Ovary (tissue), 9 donors: ENCODE data around the gene TRAPPC2L. TPM values are rescaled to one million over a fixed set of nuclear protein-coding genes. Genes with fewer than 3 reads are reported as not detected.
A peak's percentile ranks its signal among the peaks of the same experiment; 100 is the strongest.

Experiments used
- DNase-seq, 5 donors: peaks; one replicate each; pipeline ENCODE4 v3.0.0-alpha.2; 2019 to 2020
- H3K27ac ChIP-seq, 2 donors: fragments of 200-600 bp; one replicate each; pipeline versions ENCODE4 v1.5.1 to v1.8.0; 2019 to 2022
- H3K27me3 ChIP-seq: fragments of 200-600 bp; one replicate; pipeline ENCODE4 v1.8.0; 2022
- H3K36me3 ChIP-seq: fragments of 200-600 bp; sonication (generic); one replicate; pipeline ENCODE4 v1.5.1; 2019
- H3K4me1 ChIP-seq: one replicate; pipeline ENCODE4 v1.8.1; 2013; ENCODE audit warnings: mild to moderate bottlenecking, moderate library complexity; ENCODE audit not compliant: insufficient read depth
- H3K4me3 ChIP-seq: fragments of 200-600 bp; sonication (generic); one replicate; pipeline ENCODE4 v1.5.1; 2017
- H3K9me3 ChIP-seq, 2 donors: fragments of 200-600 bp in 1 of 2; sonication (generic) in 1 of 2; one replicate each; pipeline versions ENCODE4 v1.5.1 to v1.8.1; 2013 to 2019; ENCODE audit warnings: mild to moderate bottlenecking in 1 of 2, moderate library complexity in 1 of 2
- CTCF ChIP-seq, 3 donors: fragments of 450-650 bp in 2 of 3; fragments of 200-600 bp in 1 of 3; IDR thresholded peaks; one replicate each; pipeline versions ENCODE4 v1.5.1 to v1.8.0; 2016 to 2022; ENCODE audit warnings: antibody characterized with exemption in 3 of 3, mild to moderate bottlenecking in 1 of 3
- EP300 ChIP-seq: sonication (generic); formaldehyde crosslinking; IDR thresholded peaks from one replicate; pipeline ENCODE4 v1.6.1; 2017; ENCODE audit warnings: antibody characterized with exemption
- POLR2A ChIP-seq: fragments of 450-650 bp; IDR thresholded peaks from one replicate; pipeline ENCODE4 v1.6.1; 2017; ENCODE audit warnings: antibody characterized with exemption, mild to moderate bottlenecking, moderate library complexity
- WGBS, 3 donors: extraction: QIAGEN DNeasy Blood & Tissue Kit in 1 of 3; methylation state at CpG; one replicate each; pipeline versions ENCODE4 v1.1.5 to v1.1.7; 2013 to 2017; 5-methylcytosine and 5-hydroxymethylcytosine counted together
- intact Hi-C, 4 donors: fragments of 100-400 bp; cut with DNase I; formaldehyde crosslinking; loops; one replicate each; pipeline versions ENCODE4 v1.11.0 to v1.15.1; 2022 to 2023
- polyA plus RNA-seq, 2 donors: library from polyadenylated mRNA; stranded (reverse); fragments of 200-250 nt in 1 of 2; fragments of 350-450 nt in 1 of 2; fragmentation: Illumina TruSeq in 1 of 2; extraction: RNeasy Lipid Tissue Mini Kit (QIAGEN cat#74804) in 1 of 2; gene quantifications; one replicate each; pipeline ENCODE4 v1.2.3, GENCODE V29; 2013 to 2014
- total RNA-seq, 7 donors: library from RNA; depleted of rRNA in 2 of 7; stranded (reverse); fragments of >200 nt in 2 of 7; fragmentation: NEBNext Ultra II Directional in 3 of 7; extraction: Animal tissue kit (Norgen Biotek cat#: 25700) in 3 of 7; gene quantifications; one replicate each; pipeline versions ENCODE4 v1.1.0 to v1.2.4, GENCODE V29; 2016 to 2023
- donor health status: DM: no; HTN: no; CAD: no; lungs with moderate emphysema.
- donor health status: DM: no; HTN: no; CAD: no.
- donor health status: Bipolar disorder and iron deficiency.
- donor health status: DM: yes; HTN: yes; CAD: no.
- donor health status: DM: no; HTN: no; CAD: no.
- donor health status: DM: yes; HTN: yes; CAD: no.

Gene TRAPPC2L
- total and polyA plus RNA-seq, 9 donors: 37.2 to 101 (median 58.6) TPM

GRCh38 chr16:88811769-88812512 is 45.0 kb upstream of the TRAPPC2L start, which contains the start of gene APRT:
TSS of gene APRT (minus strand) at chr16:88811928. CDS start at chr16:88811899, 29 bp downstream.
- intact Hi-C loops: loop anchor here in 2 of 4 donors (1.0 to 5.0 kb wide), 4 partner anchors 9 to 73 kb away; partner anchors contain the start of genes GALNS (in 2 of the 2), TRAPPC2L (in 2 of the 2) and CDT1 (in 1 of the 2)

GRCh38 chr16:88812513-88813268 is 44.2 kb upstream of the TRAPPC2L start:
- 29 to 40% (median 40%) methylated on average over 26 to 37 of the region's 37 CpGs for WGBS, 3 donors

More at GRCh38 chr16:88811769-88812512, 45.0 kb upstream of the TRAPPC2L start, which contains the start of gene APRT:
- peak; percentile 73 for TF ChIP-seq POLR2A
- peak in 2 of 3 donors; percentile 37 to 55 for TF ChIP-seq CTCF (IDR thresholded peaks at IDR 0.05)
- TF ChIP-seq EP300: no peak
- Histone ChIP-seq H3K27me3 (no peaks in the 10 kb centered on the region), H3K4me3 (peak within 1 kb of the TSS; percentile 65), H3K36me3 (no peaks in the 10 kb centered on the region), H3K27ac (peak within 1 kb of the TSS; percentile 93 to 95), H3K4me1 (peaks cover 7% of the 10 kb centered on the region), H3K9me3 (no peaks in the 10 kb centered on the region)
- 0 to 1% (median 0%) methylated on average over 61 to 84 of the region's 84 CpGs for WGBS, 3 donors
- peak; percentile 95 to 99 (median 97) for DNase-seq

GRCh38 chr16:88813269-88814143 is 43.4 kb upstream of the TRAPPC2L start:
- intact Hi-C loops: loop anchor here in 2 of 4 donors (2.0 to 5.0 kb wide), 3 partner anchors 43 to 75 kb away; partner anchors contain the start of genes GALNS (in 2 of the 2) and TRAPPC2L (in 2 of the 2)
- TF ChIP-seq CTCF (IDR thresholded peaks at IDR 0.05) (no peak), EP300 (no peak), POLR2A (no peak)
- WGBS, 3 donors: 30 to 44% (median 41%) methylated on average over 24 to 26 of the region's 26 CpGs
- no peaks in the 10 kb centered on the region for H3K27me3 ChIP-seq
- H3K9me3 ChIP-seq: no peaks in the 10 kb centered on the region
- H3K4me3 ChIP-seq: no peak overlapping the region
- H3K4me1 ChIP-seq: peaks cover 7% of the 10 kb centered on the region
- DNase-seq: no peak
- no peaks in the 10 kb centered on the region for H3K36me3 ChIP-seq
- peak overlapping the region in 1 of 2 donors; percentile 93 for H3K27ac ChIP-seq

More at GRCh38 chr16:88812513-88813268, 44.2 kb upstream of the TRAPPC2L start:
- intact Hi-C loops: loop anchor here in 2 of 4 donors (2.0 to 5.0 kb wide), 3 partner anchors 44 to 74 kb away; partner anchors contain the start of genes GALNS (in 2 of the 2) and TRAPPC2L (in 2 of the 2)
- Histone ChIP-seq H3K9me3 (no peaks in the 10 kb centered on the region), H3K27ac (peak overlapping the region; percentile 93 to 95), H3K4me1 (peaks cover 7% of the 10 kb centered on the region), H3K36me3 (no peaks in the 10 kb centered on the region), H3K27me3 (no peaks in the 10 kb centered on the region), H3K4me3 (peak overlapping the region; percentile 65)
- DNase-seq: peak in 4 of 5 donors; percentile 66 to 73 (median 70)
- peak in 1 of 3 donors; percentile 2 for TF ChIP-seq CTCF (IDR thresholded peaks at IDR 0.05)
- TF ChIP-seq POLR2A: no peak
- no peak for TF ChIP-seq EP300
